NCI-H526 treated with DMSO at 0.1 percent for 48 hours (cell line): Measurements from ENCODE around the gene CDHR3.
"Not testable (repeated sequence)": the region's sequence is repeated elsewhere in the genome, so short reads cannot be mapped to it uniquely, and the experiment has no call there.

Experiments used
- DNase-seq: peaks from one replicate; lab custom pipeline; 2025; lab: John Stamatoyannopoulos, UW

Gene CDHR3

DNA sequence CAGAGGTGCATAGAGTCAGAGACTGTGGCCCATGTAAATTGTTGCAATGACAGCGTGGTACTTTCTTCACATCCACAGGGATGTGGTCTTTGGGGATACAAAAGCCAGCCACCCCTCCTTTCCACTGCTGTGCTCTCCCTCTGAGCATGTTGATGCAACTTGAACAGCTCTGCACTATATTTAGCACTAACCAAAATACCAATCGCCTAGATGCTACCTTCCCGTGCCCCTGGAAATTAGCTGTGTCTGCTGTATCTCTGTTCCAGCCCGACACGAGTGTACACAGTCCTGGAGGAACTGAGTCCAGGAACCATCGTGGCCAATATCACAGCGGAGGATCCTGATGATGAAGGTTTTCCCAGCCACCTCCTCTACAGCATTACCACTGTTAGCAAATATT is 38.1 kb downstream of the CDHR3 start:
- DNase-seq: no peak

DNA sequence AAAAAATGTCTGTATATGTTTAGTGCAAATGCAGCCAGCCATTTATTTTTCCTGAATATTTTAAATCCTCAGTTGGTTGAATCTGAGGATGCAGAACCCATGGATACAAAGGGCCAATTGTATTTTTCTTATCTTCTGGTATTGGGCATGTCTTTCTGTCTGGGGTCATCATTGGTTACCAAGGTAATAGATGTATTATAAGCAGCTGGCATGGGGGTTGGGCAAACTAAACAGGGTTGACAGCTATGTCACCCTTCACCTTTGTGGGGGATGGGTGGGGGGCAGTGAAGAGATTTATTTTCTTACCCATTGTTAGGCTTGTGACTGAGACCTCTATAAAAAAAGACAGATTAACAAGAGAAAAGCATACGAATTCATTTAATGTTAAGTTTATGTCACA is 38.8 kb downstream of the CDHR3 start:
- DNase-seq: peak; percentile 23

DNA sequence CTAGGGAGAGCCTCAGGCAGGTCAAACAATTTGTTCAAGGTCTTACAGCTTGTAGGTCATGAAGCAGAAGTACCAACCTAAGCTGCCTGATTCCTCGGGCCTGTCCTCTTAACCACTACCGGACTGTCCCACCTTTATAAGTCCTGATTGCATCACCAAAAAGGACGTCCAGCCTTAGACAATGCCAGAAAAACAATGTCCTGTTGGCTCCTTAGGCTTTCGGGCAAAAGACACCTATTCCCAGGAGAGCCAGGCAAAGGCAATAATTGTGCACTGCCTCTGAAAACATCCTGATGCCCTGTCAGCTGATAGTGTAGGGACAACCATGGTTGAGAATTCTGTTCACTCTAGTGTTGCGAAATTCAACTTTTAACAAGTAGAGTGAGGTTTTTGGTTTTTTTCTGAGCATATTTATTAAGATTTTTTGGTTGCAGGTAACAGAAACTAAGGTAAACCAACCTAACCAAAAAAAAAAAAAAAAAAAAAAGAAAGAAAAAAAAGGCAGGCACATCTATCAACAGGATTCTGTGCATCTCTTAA is 40.5 kb downstream of the CDHR3 start:
- no peak for DNase-seq

DNA sequence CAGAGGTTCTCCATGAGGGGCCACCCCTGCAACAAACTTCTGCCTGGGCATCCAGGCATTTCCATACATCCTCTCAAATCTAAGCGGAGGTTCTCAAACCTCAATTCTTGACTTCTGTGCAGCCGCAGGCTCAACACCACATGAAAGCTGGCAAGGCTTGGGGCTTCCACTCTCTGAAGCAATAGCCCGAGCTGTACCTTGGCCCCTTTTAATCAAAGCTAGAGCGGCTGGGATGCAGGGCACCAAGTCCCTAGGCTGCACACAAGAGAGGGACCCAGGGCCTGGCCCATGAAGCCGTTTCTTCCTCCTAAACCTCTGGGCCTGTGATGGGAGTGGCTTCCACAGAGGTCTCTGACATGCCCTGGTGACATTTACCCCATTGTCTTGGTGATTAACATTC is 43.8 kb downstream of the CDHR3 start:
- DNase-seq: no peak

DNA sequence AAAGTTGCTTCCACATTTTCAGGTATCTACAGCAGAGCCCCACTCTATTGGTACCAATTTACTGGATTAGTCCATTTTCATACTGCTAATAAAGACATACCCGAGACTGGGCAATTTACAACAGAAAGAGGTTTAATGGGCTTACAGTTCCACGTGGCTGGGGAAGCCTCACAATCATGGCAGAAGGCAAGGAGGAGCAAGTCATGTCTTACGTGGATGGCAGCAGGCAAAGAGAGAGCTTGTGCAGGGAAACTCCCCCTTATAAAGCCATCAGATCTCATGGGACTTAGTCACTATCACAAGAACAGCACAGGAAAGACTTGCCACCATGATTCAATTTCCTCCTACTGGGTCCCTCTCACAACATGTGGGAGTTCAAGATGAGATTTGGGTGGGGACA is 44.7 kb downstream of the CDHR3 start:
- not testable (repeated sequence) for DNase-seq

DNA sequence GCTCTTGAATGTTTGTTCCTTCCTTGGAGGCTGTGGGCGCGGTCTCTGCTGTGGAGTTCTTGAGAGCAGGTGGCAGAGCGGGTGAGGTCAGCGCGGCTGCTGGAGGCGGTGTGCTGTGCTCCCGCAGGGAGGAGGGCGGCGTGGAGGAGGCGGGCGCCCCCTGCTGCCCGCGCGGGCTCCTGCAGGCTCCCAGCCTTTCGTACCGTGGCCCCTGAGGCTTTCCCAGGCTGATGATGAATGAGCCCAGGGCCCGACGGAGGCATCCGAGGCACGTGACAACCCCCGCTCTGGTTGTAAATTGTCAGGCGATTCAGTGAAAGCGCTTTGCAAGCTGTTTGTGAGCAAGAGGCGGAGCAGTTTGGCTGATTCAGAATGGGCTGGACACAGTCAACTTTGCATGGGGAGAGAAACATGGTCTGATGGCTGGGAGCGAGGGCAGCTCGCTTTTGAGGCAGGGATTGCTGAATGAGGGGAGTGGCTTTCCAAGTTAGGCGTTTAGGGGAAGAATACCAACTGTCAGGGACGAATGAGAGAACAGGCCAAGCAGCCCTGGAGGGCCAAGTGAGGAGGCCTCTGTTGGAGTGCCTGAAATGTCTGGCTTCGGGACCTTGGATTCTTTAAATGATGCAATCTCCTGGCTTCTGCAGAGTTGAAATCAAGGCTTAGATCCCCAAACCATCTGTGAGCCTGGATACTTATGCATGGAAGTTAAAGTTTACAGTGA is 46.6 kb downstream of the CDHR3 start:
- peak; percentile 90 for DNase-seq

DNA sequence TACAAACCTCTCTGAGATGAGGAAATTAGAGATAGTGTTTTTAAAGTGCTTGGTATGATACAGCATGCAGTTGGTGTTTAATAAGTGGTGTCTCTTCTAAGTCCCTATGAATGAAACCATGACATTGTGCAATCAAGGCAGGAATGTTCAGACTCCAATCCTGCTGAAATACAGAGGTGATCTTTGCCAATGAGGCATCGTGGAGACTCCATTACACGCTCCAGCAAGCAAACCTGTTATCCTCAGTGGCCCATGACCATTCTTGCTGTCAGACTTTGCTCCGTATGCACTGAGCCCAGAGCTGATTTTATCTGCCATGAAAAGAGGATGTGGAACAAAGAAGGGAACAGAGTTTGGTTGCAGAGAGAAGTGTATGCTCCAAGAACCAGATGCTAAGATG is 47.3 kb downstream of the CDHR3 start:
- DNase-seq: peak; percentile 32

DNA sequence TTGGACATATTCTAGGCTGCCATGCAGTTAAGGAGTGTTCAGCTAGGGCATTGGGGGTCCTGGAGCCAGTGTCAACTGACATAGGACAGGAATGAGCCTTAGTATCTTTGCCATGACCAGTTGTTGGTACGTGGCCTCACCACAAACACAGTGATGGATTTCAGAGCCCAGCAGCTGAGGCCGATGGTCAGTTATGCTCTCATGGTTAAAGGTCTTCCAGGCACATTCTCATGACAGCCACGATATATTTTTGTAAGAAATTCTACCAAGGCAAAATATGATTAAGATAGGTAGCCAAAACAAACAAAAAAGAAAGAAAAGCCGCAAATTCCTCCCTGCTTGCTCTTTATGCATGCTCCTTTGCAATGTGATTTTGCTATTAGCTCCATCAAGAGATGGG is 47.8 kb downstream of the CDHR3 start:
- DNase-seq: no peak

DNA sequence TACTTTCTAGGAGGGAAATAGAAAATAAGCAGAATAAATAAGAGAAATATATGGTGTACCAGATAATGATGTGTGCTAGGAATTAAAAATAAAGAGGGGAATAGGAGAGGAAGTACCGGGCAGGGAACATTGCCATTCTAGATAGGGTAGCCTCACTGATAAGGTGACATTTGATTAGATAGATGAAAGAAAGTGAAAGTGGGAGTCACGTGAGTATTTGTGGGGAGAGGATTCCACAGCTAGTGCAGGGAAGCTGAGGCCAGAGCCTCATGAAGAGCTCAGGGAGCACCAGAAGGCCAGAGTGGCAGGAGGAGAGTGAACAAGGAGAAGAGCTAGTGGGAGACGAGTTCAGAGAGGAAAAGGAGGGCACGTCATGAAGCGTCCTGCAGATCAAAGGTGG is 49.1 kb downstream of the CDHR3 start:
- no peak for DNase-seq

DNA sequence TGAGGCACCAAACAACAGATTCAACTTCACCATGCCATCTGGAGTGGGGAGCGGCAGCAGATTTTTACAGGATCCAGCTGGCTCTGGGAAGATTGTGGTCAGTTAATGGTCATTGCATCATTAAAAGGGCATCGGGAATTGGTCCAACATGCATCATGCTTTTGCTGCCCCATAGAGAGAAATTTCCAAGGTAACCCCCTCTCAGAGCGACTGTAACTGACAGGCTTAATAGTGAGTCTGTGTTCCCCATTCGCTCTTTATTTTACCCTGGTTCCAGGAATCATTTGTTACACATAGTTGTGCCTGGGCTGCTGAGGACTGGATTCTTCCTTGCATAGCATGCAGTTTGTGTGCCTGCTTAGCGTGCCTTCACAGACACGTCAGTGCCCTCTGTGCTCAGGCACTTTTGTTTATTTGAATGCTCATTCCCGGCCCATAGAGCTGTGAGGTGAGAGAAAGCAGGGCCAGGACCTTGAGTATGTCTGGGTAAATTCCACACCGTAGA is 49.9 kb downstream of the CDHR3 start:
- no peak for DNase-seq

DNA sequence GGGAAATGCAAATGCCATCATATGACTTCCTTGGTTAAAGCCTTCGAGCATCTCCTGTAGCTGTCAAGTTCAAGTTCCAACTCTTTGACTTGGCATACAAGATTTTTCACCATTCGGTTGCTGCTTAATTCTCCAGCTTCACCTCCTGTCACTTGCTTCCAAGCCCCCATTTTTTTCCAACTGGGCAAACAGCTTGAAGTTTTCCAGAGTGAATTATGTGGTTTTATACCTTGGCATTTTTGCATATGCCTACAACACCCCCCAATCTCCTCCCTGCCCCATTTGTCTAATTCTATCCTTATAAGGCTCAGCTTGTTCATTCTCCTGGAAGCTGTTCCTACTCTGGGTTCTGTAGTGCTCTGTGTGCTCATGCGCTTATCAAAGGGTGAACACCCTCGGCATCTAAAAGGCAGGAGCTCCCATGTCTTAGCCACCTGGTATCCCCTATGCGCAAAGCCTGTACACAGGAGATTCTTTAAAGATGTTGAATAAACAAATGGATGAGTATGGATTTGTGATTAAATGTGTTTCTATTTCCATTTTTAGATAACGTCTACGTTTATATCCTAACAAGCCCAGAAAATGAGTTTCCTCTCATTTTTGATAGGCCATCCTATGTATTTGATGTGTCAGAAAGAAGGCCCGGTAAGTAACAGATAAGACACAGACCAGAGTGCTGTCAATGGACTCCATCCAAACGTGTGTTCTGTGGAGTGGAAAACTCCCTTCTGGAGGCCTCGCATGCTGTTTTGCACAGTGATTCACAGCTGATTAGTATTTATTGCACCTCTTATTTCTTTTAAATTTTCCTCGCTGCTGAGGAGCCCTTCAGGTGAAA is 52.5 kb downstream of the CDHR3 start:
- DNase-seq: no peak

DNA sequence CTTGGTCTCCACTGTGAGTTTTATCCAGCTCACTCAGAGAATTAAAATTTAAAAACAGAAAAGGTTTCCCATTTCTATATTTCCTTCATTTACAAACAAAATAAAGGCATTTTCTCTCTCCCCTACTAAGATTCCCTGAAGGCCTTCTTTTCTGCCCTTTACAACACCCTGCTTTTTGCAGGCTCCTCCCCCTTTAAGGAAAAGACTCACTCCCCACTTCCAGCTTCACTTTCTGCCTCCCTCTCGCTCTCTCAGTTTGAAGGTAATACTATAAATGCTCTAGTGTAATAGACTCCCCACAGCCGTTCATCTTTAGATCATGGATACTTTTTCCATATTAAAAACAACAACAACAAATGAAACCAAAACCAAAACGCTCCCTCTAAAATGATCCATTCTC is 53.3 kb downstream of the CDHR3 start:
- no peak for DNase-seq

DNA sequence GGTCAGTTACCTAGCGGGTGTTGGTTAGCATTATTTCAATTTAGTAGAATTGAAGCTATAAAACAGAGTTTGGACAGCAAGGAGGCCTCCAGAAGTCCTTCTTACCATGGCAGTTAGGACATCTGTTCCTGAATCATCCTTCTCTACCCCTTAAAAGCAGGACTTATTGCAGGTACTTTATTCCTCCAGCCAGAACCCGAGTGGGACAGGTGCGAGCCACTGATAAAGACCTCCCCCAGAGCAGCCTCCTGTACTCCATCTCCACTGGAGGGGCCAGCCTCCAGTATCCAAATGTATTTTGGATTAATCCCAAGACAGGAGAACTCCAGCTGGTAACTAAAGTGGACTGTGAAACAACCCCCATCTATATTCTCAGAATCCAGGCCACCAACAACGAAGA is 54.6 kb downstream of the CDHR3 start:
- DNase-seq: no peak

DNA sequence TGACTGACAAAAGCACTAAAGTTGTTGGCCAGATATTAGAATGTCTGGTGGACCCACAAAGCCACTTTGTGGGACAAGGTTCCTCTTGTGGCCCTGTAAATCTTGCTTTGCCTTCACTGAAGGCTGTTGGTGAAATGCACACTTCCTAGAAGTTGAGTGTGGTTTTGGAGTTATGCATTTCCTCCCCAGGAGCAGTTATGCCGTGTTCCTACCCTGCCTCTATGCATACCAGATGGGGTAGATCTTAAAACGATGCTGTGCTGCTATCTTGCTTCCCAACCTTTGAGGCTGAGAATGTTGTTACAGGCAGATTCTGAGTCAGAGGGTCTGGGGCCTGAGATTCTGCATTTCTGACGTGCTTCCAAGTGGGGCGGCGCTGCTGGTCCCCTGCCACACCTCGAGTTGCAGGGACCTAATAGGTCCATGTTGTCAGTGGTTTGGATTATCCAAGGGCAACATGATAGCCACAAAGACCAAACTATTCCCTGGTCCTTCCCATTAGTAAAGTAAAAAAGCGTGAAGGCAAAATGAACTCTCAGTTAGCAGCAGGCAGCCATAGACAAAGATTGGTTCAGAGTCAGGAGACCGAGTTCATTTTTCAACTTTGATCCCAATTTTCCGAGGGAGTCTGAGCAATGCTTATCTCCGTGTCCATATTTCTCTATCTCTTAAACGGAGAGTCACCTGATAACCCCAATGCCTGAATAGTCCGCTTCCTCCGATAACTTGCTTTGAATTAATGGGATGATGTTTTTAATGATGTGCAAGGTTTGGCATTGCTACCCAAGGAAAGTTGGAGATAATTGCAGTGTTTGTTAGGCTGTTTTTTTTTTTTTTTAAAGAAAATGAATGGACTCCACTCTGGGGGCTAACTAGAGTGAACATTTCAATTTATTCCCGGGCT is 55.8 kb downstream of the CDHR3 start:
- no peak for DNase-seq

DNA sequence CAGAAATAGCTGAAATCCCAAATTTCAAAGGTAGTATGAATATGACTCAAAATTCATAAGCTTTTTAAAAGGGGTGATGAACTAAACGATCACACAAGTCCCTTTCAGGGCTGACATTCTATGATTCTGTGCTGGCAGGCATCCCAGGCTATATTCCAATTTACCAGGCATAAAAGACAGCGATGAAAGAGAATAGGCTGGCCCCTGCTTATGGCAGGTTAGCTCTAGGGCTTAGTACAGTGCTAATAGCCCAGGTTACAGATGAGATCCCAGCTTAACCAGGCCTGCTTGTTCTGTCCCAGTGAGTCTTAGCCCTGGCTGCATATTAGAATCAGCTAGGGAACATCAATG is 56.4 kb downstream of the CDHR3 start:
- no peak for DNase-seq

DNA sequence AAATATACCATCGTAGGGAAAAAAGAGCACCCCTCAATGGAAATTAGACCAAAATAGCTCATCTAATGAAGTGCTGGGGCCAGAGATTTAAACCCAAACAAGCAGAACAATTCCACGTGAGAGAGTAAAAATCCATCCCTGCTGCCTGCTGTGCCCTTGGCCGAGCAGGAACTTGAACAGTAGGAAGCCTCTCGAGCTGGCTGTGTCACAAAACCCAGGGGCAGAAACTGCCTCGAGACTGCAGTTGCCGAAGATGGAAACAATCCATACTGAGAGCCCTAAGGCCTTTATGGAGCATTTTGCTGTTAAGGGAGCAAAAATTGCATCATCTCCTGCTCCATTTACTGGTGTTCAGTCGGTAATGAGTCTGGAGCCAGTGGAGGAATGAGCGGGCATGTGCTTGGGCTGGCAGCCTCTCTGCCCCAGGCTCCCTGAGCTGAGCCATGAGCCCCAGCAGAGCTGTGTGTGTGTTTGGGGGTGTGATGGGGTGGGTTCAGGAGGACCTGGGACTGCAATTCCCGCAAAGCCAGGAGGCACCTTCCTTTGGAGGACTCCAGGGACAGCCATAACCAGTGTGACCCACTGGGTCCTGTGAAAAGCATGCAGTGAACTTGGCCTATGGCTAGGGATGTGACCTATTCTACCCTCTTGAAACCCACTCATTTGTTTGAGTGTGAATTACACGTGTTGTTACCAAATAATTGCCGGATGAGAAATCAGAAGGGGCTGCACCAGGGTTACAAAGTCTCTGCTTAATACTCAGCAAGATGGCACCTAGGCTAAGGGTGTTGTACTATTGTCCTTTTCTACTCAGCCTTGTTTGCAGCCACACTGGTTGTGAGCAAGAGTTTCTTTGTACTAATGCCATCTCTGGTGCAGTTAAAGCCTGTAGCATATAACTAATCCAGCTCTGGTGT is 58.3 kb downstream of the CDHR3 start:
- no peak for DNase-seq

DNA sequence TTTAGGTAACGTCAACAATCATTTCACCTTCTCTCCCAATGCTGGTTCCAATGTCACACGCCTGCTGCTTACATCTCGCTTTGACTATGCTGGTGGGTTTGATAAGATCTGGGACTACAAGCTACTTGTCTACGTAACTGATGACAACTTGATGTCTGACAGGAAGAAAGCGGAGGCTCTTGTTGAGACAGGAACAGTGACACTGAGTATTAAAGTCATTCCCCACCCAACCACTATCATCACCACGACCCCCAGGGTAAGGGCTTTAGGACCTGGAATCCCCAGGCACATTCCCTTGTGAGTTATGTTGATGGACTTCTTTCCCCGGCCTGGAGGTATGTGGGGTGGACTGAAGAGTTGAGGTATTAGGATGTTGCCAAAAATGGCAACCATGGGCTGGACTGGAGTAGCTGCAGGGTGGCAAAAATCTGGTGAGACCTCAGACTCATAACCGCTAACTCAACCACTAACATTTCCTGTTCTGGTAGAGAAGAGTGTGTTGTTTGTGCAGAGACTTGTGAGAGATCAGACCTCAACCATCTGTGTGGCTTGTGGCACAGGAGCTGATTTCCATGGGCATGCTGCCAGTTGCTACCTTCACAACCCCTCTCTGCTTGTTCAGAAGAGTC is 59.2 kb downstream of the CDHR3 start:
- DNase-seq: peak; percentile 76

DNA sequence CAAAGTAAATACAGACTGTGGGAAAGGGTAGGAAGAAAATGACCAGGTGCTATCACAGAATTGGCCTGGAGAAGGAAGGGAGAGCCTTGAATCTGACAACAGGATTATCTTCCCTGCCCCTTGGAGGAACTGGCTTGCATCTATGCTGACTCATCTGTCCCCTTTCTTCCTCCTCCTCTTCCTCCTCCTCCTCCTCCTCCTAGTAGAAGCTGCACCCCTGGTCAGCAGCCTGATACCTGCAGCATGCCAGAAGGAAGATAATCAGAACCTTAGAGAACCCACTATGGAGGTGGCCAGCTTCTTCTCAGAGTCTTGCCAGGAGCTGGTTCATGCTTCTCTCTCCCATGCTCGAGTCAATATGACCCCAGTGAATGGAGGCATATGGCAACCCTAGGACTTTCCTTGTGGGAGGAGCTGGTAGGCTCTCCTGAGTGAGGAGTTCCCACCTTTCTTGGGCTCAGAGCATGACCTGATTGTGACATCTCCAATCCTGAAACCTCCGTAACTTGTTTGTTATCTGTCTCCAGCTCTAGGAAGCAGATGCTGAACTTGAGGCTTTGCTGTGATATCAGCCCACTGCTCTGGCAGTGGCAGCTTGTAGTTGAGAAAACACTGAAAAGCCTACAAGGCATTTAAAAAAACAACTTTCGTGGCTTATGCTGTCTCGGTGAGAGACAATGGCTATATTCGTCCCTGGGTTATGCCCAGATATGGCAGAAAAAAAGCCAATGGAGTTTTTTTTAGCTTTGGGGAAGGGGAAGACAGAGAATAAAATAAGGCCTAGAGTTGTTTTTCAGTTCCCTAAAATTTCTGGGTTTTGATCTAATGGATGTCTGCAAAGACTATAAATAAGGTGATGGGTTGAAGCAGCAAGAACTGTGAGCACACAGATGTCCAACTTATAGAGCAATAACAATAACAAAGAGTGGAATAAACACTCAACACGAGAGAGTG is 60.6 kb downstream of the CDHR3 start:
- DNase-seq: no peak

DNA sequence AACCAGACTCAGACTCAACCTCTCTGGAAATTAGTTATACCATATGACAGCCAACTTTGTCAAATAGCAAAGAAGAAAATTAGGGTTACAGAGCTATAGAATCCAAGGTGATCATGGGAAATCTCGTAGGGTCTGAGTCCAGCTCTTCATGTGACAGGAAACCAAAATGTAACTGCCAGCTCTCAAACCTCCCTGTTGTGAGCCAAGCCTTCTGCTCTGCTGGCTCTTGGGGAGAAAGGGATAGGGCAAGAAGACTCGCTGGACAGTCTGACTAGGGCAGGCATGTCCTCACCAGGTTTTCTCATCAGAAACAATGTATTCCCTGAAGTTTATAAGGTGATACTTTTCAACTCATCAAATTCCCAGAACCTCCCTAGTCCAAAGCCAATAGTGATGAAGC is 63.0 kb downstream of the CDHR3 start:
- no peak for DNase-seq
